Esophagus squamous epithelium (tissue), 5 donors: ENCODE data around the gene PLOD3. TPM values are rescaled to one million over a fixed set of nuclear protein-coding genes. Genes with fewer than 3 reads are reported as not detected.

Experiments used
- DNase-seq: peaks from one replicate; lab custom pipeline; 2025; lab: John Stamatoyannopoulos, UW
- H3K27ac ChIP-seq, 4 donors: fragments of 200-600 bp; sonication (generic); one replicate each; pipeline ENCODE4 v1.5.1; 2016 to 2019; ENCODE audit warnings: mild to moderate bottlenecking in 1 of 4
- H3K27me3 ChIP-seq, 4 donors: fragments of 200-600 bp; sonication (generic); 1 replicate in 3 of 4; 2 replicates in 1 of 4; pipeline versions ENCODE4 v1.5.1 to v1.6.0; 2017 to 2021; ENCODE audit warnings: antibody characterized with exemption in 1 of 4
- H3K36me3 ChIP-seq, 3 donors: fragments of 200-600 bp; sonication (generic); one replicate each; pipeline ENCODE4 v1.5.1; 2016 to 2019
- H3K4me1 ChIP-seq, 3 donors: fragments of 200-600 bp; sonication (generic); one replicate each; pipeline ENCODE4 v1.5.1; 2017 to 2019
- H3K4me3 ChIP-seq, 4 donors: fragments of 200-600 bp; sonication (generic); 1 replicate in 3 of 4; 2 replicates in 1 of 4; pipeline ENCODE4 v1.5.1; 2016 to 2019; ENCODE audit warnings: mild to moderate bottlenecking in 2 of 4, moderate library complexity in 1 of 4
- H3K9me3 ChIP-seq, 3 donors: fragments of 200-600 bp; sonication (generic); one replicate each; pipeline ENCODE4 v1.5.1; 2016 to 2019
- POLR2A ChIP-seq, 4 donors: fragments of 450-650 bp; IDR thresholded peaks; one replicate each; pipeline ENCODE4 v1.6.1; 2017; ENCODE audit warnings: antibody characterized with exemption in 4 of 4, mild to moderate bottlenecking in 4 of 4, moderate library complexity in 3 of 4
- WGBS, 2 donors: methylation state at CpG; one replicate each; pipeline ENCODE4 v1.1.5; 2018; 5-methylcytosine and 5-hydroxymethylcytosine counted together
- intact Hi-C: fragments of 100-400 bp; cut with DNase I; formaldehyde crosslinking; loops from one replicate; pipeline ENCODE4 v1.15.0; 2022
- total RNA-seq, 4 donors: library from RNA; depleted of rRNA; stranded (reverse); fragments of >200 nt; gene quantifications; one replicate each; pipeline ENCODE4 v1.1.0, GENCODE V29; 2016
- TF ChIP-seq, protein P1 (sequence below), 6 experiments: fragments of 450-650 bp in 4 of 6; fragments of 200-600 bp in 2 of 6; sonication (generic) in 2 of 6; IDR thresholded peaks; one replicate each; pipeline ENCODE4 v1.5.1; 2016 to 2019; ENCODE audit warnings: antibody characterized with exemption in 6 of 6, mild to moderate bottlenecking in 4 of 6, moderate library complexity in 4 of 6
- donor health status: DM: yes; HTN: yes; CAD: no.

Gene PLOD3
- total RNA-seq, 4 donors from 2014 or later, result 2.5 to 14.5 (median 9.7) TPM

DNA sequence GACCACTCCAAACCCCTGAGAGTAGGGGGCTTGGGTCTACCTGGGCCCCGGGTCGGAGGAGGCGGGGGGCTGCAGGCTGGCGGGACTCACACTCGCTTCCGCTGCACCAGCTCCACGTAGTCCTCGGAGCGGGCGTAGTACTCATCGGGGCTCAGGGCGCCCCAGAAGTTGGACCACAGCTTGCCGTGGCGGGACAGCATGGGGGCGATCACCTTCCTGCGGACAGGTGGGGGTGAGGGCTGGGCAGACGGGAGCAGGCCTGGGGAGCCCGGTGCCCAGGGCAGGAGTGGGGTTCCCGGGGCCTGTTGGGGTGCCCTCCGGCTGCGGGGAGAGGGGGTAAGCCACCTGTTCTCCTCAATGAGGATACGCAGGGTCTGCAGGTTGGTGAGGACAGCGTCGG is 5.9 kb downstream of the PLOD3 start:
- no peaks in the 10 kb centered on the region for H3K27me3 ChIP-seq
- no peak overlapping the region for H3K4me3 ChIP-seq
- H3K4me1 ChIP-seq, result peaks cover 6 to 14% (median 8%) of the 10 kb centered on the region in 3 donors
- 96% methylated on average over 5 of the region's 24 CpGs; no CpG with 5 or more reads in 1 of the 2 donors for WGBS, 2 donors
- TF ChIP-seq POLR2A (IDR thresholded peaks at IDR 0.05), result no peak
- TF ChIP-seq, protein P1, sequence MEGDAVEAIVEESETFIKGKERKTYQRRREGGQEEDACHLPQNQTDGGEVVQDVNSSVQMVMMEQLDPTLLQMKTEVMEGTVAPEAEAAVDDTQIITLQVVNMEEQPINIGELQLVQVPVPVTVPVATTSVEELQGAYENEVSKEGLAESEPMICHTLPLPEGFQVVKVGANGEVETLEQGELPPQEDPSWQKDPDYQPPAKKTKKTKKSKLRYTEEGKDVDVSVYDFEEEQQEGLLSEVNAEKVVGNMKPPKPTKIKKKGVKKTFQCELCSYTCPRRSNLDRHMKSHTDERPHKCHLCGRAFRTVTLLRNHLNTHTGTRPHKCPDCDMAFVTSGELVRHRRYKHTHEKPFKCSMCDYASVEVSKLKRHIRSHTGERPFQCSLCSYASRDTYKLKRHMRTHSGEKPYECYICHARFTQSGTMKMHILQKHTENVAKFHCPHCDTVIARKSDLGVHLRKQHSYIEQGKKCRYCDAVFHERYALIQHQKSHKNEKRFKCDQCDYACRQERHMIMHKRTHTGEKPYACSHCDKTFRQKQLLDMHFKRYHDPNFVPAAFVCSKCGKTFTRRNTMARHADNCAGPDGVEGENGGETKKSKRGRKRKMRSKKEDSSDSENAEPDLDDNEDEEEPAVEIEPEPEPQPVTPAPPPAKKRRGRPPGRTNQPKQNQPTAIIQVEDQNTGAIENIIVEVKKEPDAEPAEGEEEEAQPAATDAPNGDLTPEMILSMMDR (IDR thresholded peaks at IDR 0.05), result no peak
- DNase-seq, result no peak
- H3K36me3 ChIP-seq, result peaks cover 0 to 89% (median 9%) of the 10 kb centered on the region in 3 donors
- H3K27ac ChIP-seq, result no peak overlapping the region
- intact Hi-C loops, result no loop called here
- H3K9me3 ChIP-seq, result no peaks in the 10 kb centered on the region

DNA sequence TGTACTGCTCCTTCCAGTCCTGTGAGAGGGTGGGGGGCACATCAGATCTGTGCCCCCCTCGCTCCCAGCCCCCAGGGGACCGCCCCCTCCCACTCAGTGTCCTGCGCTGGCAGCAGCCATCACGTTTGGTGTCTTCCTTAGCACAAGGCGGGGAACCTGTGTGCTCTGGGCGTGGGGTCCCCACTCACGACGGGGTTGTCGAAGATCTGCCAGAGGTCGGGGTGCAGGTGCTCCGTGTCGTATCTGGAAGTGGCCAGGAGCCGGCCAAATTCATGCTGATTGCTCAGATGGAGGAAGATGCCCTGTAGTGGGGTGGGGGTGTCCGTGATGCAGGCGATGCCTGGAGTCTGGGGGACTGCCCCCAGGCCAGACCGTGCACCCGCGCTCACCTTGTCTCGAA is 7.2 kb downstream of the PLOD3 start:
- TF ChIP-seq POLR2A (IDR thresholded peaks at IDR 0.05), result no peak
- TF ChIP-seq, protein P1 (IDR thresholded peaks at IDR 0.05), result no peak
- no peaks in the 10 kb centered on the region for H3K9me3 ChIP-seq
- no peak overlapping the region for H3K27ac ChIP-seq
- H3K4me1 ChIP-seq, result peaks cover 0 to under 1% (median 0%) of the 10 kb centered on the region in 3 donors
- H3K4me3 ChIP-seq, result no peak overlapping the region
- intact Hi-C loops, result no loop called here
- H3K36me3 ChIP-seq, result peaks cover 0 to 87% (median 9%) of the 10 kb centered on the region in 3 donors
- WGBS, 2 donors, result 95% methylated on average over 4 of the region's 19 CpGs; no CpG with 5 or more reads in 1 of the 2 donors
- no peaks in the 10 kb centered on the region for H3K27me3 ChIP-seq
- DNase-seq, result no peak

DNA sequence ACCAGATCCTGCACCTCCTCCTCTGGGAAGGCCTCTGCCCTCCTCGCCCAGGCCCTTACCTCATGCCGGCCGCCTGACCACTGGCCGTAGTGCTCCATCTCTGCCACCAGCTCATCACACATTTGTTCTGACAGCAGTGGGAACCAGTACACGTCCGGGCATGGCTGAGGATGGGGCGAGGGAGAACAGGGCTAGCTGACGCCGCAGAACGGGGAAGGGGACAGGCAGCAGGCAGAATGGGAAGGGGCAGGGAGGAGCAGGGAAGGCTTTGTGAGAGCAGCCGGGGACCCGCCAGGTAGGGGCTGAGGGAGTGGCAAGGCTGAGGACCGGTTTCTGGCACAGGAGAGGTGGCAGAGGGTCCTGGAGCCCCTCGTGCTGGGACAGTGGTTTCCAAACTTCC is 8.6 kb downstream of the PLOD3 start:
- Histone ChIP-seq H3K4me3 (no peak overlapping the region), H3K27ac (no peak overlapping the region), H3K4me1 (no peaks in the 10 kb centered on the region), H3K27me3 (peaks cover 0 to 9% (median 0%) of the 10 kb centered on the region in 4 donors), H3K9me3 (no peaks in the 10 kb centered on the region), H3K36me3 (peaks cover 0 to 75% (median 9%) of the 10 kb centered on the region in 3 donors)
- 87% methylated on average over 8 to 9 of the region's 14 CpGs for WGBS, 2 donors
- no peak for DNase-seq
- TF ChIP-seq, protein P1 (IDR thresholded peaks at IDR 0.05), result no peak
- no peak for TF ChIP-seq POLR2A (IDR thresholded peaks at IDR 0.05)
- intact Hi-C loops, result no loop called here

DNA sequence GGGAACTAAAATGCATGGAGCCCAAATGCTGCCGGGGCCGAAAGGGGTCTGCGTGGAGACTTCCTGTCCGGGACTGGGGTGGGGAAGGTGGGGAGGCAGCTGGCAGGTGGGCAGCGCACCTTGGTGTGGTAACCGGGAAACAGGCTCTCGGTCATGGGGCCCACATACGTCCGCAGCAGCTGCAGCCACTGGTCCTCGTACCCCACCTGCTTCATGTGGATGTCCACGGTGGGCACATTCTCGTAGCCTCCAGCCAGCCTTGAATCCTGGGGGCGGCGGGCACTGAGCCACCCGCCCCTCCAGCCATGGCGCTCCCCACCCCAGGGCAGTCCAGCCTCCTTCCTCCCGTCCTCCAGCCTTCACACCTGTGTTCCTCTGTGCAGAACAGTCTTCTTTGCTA is 9.9 kb downstream of the PLOD3 start:
- intact Hi-C loops, result no loop called here
- H3K27me3 ChIP-seq, result peaks cover 0 to 22% (median 3%) of the 10 kb centered on the region in 4 donors
- no peaks in the 10 kb centered on the region for H3K9me3 ChIP-seq
- no peak for TF ChIP-seq POLR2A (IDR thresholded peaks at IDR 0.05)
- TF ChIP-seq, protein P1 (IDR thresholded peaks at IDR 0.05), result no peak
- H3K4me1 ChIP-seq, result no peaks in the 10 kb centered on the region
- no peak overlapping the region for H3K27ac ChIP-seq
- peaks cover 0 to 62% (median 9%) of the 10 kb centered on the region in 3 donors for H3K36me3 ChIP-seq
- no peak overlapping the region for H3K4me3 ChIP-seq
- 89 to 90% methylated on average over 9 to 16 of the region's 17 CpGs for WGBS, 2 donors
- DNase-seq, result no peak

DNA sequence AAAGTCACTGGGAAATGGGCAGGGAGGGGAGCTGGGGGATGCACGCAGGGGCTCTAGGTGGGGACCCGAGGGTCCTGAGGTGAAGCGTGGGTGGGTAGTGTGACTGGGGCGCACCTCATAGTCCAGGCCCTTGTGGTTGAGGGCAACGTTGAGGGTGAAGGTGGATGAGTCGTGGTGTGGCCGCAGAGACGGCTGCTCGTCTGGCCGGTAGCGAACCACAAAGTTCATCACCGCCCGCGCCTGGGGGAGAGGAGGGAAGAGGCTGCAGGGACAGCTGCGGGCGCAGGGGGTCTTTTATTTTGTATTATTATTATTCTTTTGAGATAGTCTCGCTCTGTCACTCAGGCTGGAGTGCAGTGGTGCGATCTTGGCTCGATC is 10.7 kb downstream of the PLOD3 start:
- 85 to 87% methylated on average over 19 of the region's 19 CpGs for WGBS, 2 donors
- peaks cover 0 to 54% (median 9%) of the 10 kb centered on the region in 3 donors for H3K36me3 ChIP-seq

More for the DNA sequence above, 10.7 kb downstream of the PLOD3 start:
- Histone ChIP-seq H3K9me3 (no peaks in the 10 kb centered on the region), H3K4me1 (peaks cover 5 to 8% (median 7%) of the 10 kb centered on the region in 3 donors), H3K27ac (no peak overlapping the region), H3K27me3 (peaks cover 0 to 30% (median 10%) of the 10 kb centered on the region in 4 donors), H3K4me3 (no peak overlapping the region)
- no peak for DNase-seq
- intact Hi-C loops, result no loop called here
- no peak for TF ChIP-seq POLR2A (IDR thresholded peaks at IDR 0.05)
- TF ChIP-seq, protein P1 (IDR thresholded peaks at IDR 0.05), result no peak
